Endothelial cell of umbilical vein (primary cell): Measurements from ENCODE around the gene SLC38A8.

Source experiments
- POLR2A ChIP-seq: IDR thresholded peaks from 2 replicates; pipeline ENCODE4 v1.6.1; 2012; ENCODE audit warnings: low read depth, mild to moderate bottlenecking, control low read depth, low read length
- POLR2AphosphoS5 ChIP-seq: IDR thresholded peaks from 2 replicates; pipeline ENCODE4 v1.6.1; 2012; ENCODE audit warnings: low read depth, mild to moderate bottlenecking, control low read depth, low read length, moderate library complexity; ENCODE audit not compliant: insufficient read depth
- TF ChIP-seq, protein P1 (sequence below), 2 donors: IDR thresholded peaks; 1 replicate in 1 of 2; 2 replicates in 1 of 2; pipeline ENCODE4 v1.5.1; 2011; ENCODE audit warnings: low read length in 2 of 2, mild to moderate bottlenecking in 2 of 2, moderate library complexity in 2 of 2, control low read depth in 1 of 2, inconsistent platforms in 1 of 2, low read depth in 1 of 2; ENCODE audit not compliant: insufficient read depth in 1 of 2; ENCODE audit errors: extremely low read depth in 1 of 2
- TF ChIP-seq, protein P2 (sequence below): IDR thresholded peaks from 2 replicates; pipeline ENCODE4 v1.6.1; 2011; ENCODE audit not compliant: insufficient read depth, insufficient read length

DNA sequence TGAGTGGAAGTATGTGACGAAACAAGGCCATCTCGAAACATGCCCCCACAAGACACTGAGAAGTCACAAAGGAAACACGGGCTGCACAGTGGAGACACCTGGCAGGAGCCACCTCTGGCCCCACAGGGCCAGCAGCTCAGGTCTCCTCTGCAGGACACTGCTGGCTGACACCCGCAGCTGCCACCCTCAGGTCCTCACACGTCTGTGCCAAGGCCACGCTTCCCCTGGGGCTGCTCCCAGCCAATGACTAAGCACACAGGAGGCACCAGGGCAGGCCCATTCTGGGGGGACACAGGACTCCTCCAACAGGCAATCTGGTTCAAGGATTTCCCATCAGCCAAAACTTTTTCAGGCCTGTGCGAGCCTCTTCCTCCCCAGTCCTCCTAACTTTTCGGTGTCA lies 37.8 kb upstream of the SLC38A8 start:
- TF ChIP-seq POLR2AphosphoS5: no peak
- TF ChIP-seq, protein P1, sequence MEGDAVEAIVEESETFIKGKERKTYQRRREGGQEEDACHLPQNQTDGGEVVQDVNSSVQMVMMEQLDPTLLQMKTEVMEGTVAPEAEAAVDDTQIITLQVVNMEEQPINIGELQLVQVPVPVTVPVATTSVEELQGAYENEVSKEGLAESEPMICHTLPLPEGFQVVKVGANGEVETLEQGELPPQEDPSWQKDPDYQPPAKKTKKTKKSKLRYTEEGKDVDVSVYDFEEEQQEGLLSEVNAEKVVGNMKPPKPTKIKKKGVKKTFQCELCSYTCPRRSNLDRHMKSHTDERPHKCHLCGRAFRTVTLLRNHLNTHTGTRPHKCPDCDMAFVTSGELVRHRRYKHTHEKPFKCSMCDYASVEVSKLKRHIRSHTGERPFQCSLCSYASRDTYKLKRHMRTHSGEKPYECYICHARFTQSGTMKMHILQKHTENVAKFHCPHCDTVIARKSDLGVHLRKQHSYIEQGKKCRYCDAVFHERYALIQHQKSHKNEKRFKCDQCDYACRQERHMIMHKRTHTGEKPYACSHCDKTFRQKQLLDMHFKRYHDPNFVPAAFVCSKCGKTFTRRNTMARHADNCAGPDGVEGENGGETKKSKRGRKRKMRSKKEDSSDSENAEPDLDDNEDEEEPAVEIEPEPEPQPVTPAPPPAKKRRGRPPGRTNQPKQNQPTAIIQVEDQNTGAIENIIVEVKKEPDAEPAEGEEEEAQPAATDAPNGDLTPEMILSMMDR (IDR thresholded peaks at IDR 0.05; ENCODE audit: extremely low read depth in 1 of 2, insufficient read depth in 1 of 2, low read depth in 1 of 2, low read length in 2 of 2): no peak
- TF ChIP-seq, protein P2, sequence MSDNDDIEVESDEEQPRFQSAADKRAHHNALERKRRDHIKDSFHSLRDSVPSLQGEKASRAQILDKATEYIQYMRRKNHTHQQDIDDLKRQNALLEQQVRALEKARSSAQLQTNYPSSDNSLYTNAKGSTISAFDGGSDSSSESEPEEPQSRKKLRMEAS: no peak
- TF ChIP-seq POLR2A: no peak
